ENCODE results near the gene TMEM106C.

Gene TMEM106C

GRCh38 chr12:47980779-47981495 is 17.5 kb downstream of the TMEM106C start:
- Mint-ChIP-seq H3K4me1 (no peaks in the 10 kb centered on the region), H3K9me3 (no peaks in the 10 kb centered on the region), H3K4me3 (no peak overlapping the region), H3K27me3 (peaks cover 5% of the 10 kb centered on the region), H3K27ac (no peak overlapping the region), H3K36me3 (ENCODE audit: low read depth) (no peaks in the 10 kb centered on the region)
- no peak for ATAC-seq
- no peak for DNase-seq

DNA sequence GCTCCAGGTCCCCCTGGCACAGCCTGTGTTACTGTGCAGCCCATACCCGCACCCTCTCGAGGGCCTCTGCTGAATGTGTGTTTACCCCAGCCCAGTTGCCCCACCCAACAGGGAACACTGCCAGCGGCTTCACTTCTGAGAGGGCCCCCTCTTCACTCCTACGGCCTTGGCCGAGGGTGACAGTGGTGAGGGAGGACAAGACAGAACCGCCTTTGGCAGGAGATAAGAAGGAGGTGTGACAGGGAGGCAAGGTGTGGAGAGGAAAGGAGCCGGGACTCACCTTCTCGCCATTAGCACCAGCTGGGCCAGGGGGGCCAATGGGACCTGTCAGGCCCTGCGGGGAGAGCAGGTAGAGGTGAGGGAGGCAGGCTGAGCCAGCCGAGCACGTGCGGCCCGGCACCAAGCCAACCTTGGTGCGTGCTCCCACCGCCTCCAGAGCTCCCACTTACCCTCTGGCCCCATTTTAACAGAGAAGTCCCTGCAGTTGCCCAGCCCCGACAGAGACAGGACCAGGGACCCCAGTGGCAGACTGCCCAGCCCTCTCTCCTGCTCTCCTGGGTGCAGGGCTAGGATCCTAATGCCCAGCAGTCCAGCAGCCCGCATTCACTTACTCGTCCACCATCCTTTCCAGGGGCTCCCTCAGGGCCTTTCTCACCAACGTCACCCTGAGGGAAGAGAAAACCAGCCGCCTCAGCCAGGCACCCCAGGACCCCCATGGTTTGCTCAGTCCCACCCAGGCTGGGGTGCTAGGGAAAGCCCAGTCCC is 18.3 kb downstream of the TMEM106C start:
- DNase-seq (no peak), ATAC-seq (no peak)
- H3K4me3 Mint-ChIP-seq = no peak overlapping the region
- H3K27ac Mint-ChIP-seq = no peak overlapping the region
- H3K36me3 Mint-ChIP-seq (ENCODE audit: low read depth) = no peaks in the 10 kb centered on the region
- H3K9me3 Mint-ChIP-seq = no peaks in the 10 kb centered on the region
- H3K4me1 Mint-ChIP-seq = no peaks in the 10 kb centered on the region
- H3K27me3 Mint-ChIP-seq = peaks cover 5% of the 10 kb centered on the region

DNA sequence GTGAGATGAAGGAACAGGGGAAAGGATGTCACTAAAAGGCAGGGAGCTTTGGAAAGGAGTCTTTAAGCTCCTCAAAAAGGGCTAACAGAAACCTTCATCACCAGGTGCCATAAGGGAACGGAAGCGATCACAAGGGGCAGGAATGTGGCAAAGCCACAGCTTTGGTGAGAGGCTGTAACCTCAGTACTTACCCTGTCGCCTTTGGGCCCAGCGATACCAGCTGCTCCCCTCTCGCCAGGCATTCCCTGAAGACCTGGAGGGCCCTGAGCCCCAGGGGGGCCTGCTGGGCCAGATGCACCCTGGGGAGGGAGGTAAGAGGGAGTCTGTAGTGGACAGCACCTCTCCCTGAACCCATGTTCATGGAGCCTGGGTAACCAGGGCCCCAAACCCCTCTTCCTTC is 18.9 kb downstream of the TMEM106C start:
- H3K4me1 Mint-ChIP-seq = no peaks in the 10 kb centered on the region

DNA sequence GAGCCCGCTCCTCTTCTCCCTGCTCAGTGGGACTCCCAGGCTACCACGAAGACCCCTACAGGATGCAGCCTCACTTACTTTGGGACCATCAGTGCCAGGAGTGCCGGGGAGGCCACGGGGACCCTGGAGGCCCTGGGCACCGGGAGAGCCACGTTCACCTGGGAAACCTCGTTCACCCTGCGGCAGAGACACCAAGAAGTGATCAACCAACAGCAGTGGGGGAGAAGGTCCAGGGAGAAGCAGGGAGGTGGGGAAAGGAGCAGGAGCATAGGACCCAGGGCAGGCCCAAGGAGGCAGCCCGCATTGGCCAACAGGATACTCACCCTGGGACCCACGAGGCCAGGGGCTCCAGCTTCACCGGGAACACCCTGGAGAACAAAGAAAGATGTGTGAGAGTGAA is 19.4 kb downstream of the TMEM106C start:
- H3K4me1 Mint-ChIP-seq = no peaks in the 10 kb centered on the region
- DNase-seq (no peak), ATAC-seq (no peak)
- H3K9me3 Mint-ChIP-seq = no peaks in the 10 kb centered on the region
- H3K27ac Mint-ChIP-seq = no peak overlapping the region
- peaks cover 5% of the 10 kb centered on the region for H3K27me3 Mint-ChIP-seq
- H3K36me3 Mint-ChIP-seq (ENCODE audit: low read depth) = no peaks in the 10 kb centered on the region
- no peak overlapping the region for H3K4me3 Mint-ChIP-seq

More for the DNA sequence above, 18.9 kb downstream of the TMEM106C start:
- no peaks in the 10 kb centered on the region for H3K36me3 Mint-ChIP-seq (ENCODE audit: low read depth)
- H3K9me3 Mint-ChIP-seq = no peaks in the 10 kb centered on the region
- no peak overlapping the region for H3K4me3 Mint-ChIP-seq
- no peak overlapping the region for H3K27ac Mint-ChIP-seq
- ATAC-seq = no peak
- DNase-seq = no peak
- H3K27me3 Mint-ChIP-seq = peaks cover 5% of the 10 kb centered on the region

DNA sequence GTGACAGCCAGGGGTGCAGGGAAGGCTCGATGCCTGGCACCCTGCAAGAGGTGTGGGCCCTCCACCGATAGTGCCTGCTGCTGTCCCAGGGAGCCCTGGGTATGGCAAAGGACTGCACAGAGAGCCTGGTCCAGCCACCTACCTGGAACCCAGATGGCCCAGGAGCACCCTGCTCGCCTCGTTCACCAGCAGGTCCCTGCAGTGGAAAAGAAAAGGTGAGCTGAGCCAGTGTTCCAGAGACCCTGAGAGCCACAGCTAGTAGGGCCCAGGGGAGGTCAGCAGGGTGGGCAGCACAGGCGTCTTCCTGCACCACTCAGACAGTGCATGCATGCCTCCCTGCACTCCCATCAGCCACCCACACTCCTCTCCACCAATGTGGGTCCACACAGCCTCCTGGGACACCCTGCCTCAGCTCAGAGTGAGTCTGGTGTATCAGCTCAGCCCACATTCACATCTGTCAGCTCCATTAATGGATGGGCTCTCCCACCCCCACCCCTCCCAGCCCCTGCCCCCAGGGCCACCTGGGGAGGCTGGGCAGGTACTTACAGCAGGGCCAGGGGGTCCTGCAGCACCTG is 20.2 kb downstream of the TMEM106C start:
- Mint-ChIP-seq H3K36me3 (ENCODE audit: low read depth) (no peaks in the 10 kb centered on the region), H3K9me3 (no peaks in the 10 kb centered on the region), H3K4me1 (peaks cover 3% of the 10 kb centered on the region), H3K27me3 (peaks cover 5% of the 10 kb centered on the region), H3K27ac (no peak overlapping the region), H3K4me3 (no peak overlapping the region)
- ATAC-seq (no peak), DNase-seq (no peak)

DNA sequence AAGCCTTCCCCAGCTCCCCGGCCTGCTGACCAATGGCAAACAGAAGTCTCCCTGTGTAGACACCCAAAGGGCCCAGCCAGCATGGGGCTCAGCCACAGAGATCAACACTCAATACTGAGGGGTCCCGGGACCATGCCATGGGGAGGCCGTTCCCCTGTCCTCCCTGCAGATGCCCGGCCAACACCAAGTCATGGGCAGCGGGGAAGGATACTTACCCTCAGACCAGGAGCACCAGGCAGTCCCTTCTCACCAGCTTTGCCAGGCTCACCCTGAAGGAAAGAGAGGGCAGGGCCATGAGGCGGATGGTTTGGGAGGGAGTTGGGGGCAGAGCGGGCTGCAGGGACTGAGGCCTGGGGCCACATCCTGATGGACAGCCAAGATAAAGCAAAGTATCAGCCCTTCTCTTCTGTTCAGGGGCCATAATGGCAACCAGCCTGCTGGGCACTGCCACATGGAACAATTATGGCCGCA is 21.0 kb downstream of the TMEM106C start:
- no peak overlapping the region for H3K27ac Mint-ChIP-seq
- no peaks in the 10 kb centered on the region for H3K36me3 Mint-ChIP-seq (ENCODE audit: low read depth)
- ATAC-seq = no peak
- H3K4me3 Mint-ChIP-seq = no peak overlapping the region
- H3K4me1 Mint-ChIP-seq = peaks cover 6% of the 10 kb centered on the region
- peaks cover 10% of the 10 kb centered on the region for H3K27me3 Mint-ChIP-seq
- no peak for DNase-seq
- no peaks in the 10 kb centered on the region for H3K9me3 Mint-ChIP-seq

DNA sequence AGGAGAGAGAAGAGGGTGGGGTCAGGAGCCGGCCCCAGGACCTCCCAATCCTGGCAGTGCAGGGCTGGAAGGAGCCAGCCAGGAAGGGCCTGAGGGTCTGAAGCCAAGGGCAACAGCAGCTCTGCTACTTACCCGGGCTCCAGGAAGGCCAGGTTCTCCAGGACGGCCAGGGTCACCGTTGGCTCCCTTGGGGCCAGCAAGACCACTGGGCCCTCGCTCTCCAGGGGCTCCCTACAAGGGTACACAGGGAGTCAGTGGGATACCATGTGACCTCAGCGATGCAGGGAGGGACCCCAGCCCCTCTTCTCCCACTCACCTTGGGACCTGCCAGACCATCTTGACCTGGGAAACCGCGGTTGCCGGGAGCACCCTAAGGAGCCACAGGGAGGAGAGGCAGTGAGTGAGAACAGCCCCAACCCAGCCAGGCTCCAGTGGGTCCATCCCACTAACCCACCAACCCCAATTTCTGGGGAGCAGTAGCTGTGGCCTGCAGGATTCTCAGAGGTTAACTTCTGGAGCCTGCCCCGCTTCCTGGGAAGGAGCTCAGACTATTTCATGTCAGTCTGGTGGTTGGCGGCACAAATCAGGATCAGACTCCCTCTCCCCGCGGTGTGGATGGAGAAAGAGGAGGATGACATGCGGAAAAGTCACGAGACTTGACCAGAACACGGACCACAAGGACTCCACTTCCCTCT is 22.3 kb downstream of the TMEM106C start:
- Mint-ChIP-seq H3K27ac (no peak overlapping the region), H3K27me3 (peaks cover 10% of the 10 kb centered on the region), H3K4me1 (peaks cover 20% of the 10 kb centered on the region), H3K4me3 (no peak overlapping the region), H3K36me3 (ENCODE audit: low read depth) (no peaks in the 10 kb centered on the region), H3K9me3 (no peaks in the 10 kb centered on the region)
- DNase-seq = no peak
- ATAC-seq = no peak

- H3K27ac Mint-ChIP-seq = no peak overlapping the region
- no peaks in the 10 kb centered on the region for H3K36me3 Mint-ChIP-seq (ENCODE audit: low read depth)
- H3K4me3 Mint-ChIP-seq = no peak overlapping the region
- DNase-seq = no peak
- ATAC-seq = no peak
- H3K4me1 Mint-ChIP-seq = peaks cover 25% of the 10 kb centered on the region
- H3K27me3 Mint-ChIP-seq = peaks cover 11% of the 10 kb centered on the region
- no peaks in the 10 kb centered on the region for H3K9me3 Mint-ChIP-seq
Observed at GRCh38 chr12:47986291-47986660, 22.9 kb downstream of the TMEM106C start.

GRCh38 chr12:47986832-47987231 is 23.4 kb downstream of the TMEM106C start:
- Mint-ChIP-seq H3K36me3 (ENCODE audit: low read depth) (no peaks in the 10 kb centered on the region), H3K4me3 (no peak overlapping the region), H3K9me3 (no peaks in the 10 kb centered on the region), H3K4me1 (peaks cover 26% of the 10 kb centered on the region), H3K27ac (no peak overlapping the region), H3K27me3 (peaks cover 14% of the 10 kb centered on the region)
- DNase-seq (no peak), ATAC-seq (no peak)

DNA sequence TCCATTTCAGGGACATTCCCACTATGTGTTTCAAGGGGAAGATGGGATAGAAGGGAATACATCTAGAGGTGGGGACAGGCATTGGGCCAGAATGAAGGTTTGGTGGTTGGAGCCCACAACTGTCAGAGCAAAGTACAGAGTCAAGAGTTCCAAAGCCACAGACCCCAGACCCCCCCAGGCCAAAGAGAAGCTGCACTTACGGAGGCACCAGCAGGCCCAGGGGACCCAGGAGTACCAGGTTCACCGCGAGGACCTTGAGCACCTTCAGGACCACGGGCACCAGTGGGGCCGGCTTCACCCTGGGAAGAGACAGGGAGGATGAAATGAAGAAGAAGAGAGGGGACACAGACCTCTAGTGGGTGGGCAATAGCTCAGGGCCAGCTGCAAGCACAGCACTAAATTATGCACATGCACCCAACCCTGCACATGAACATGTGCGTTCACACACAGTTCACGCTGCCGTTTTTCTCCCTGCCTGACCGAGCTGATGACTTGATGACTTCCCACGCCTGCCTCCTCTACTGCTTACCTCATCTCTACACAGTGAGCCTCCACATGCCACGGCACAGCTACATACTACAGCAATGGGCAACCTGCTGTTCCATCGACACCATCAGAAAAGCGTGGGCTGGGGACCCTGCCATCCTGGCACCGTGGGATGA is 24.1 kb downstream of the TMEM106C start:
- DNase-seq (no peak), ATAC-seq (no peak)
- no peak overlapping the region for H3K4me3 Mint-ChIP-seq
- no peaks in the 10 kb centered on the region for H3K36me3 Mint-ChIP-seq (ENCODE audit: low read depth)
- H3K9me3 Mint-ChIP-seq = no peaks in the 10 kb centered on the region
- H3K4me1 Mint-ChIP-seq = peaks cover 26% of the 10 kb centered on the region
- peaks cover 21% of the 10 kb centered on the region for H3K27me3 Mint-ChIP-seq
- no peak overlapping the region for H3K27ac Mint-ChIP-seq

DNA sequence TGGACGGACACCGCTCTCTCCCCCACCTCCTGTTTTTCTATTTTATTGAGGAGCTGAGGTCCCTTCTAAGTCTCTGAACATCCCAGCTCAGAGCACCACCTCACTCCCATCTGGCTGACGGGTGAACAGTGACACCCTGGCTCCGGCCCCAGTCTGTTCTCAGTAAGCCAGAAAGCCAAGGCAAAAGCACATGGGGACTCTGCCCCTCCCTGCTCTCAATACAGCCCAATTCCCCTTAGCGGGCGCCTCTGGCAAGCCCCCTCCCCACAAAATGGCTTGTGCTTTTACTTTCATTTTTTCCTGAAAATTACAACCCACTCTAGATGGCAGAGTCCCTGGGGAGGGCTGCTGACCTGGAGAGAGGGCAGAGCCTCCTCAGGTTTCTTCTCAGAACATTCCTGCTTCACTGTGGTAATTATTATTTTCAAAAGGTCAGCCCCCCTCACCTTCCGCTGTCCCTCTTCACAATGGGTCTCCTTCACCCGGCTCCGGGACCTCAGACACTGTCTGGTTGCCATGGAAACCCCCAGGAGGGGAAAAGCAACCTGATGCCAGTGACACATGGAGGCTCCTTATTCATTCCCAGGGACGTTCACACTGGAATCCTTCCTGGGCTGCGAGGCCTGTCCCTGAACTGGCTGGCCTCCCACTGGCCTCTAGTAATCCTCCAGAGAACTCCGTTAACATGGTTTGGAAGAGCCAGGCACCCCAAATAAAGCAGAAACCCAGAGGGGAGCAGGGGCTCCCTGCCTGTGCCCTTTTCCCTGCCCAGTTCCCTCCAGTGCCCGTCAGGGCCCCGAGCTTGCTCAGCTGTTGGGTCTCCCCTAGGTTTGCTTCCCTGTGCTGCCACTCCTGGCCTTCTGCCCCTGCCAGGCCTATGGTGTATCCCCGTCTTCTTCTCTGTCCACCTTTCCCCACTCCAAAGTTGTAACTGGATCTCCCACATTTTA is 25.0 kb downstream of the TMEM106C start:
- Mint-ChIP-seq H3K27me3 (peaks cover 20% of the 10 kb centered on the region), H3K4me3 (no peak overlapping the region), H3K36me3 (ENCODE audit: low read depth) (no peaks in the 10 kb centered on the region), H3K27ac (no peak overlapping the region), H3K4me1 (peaks cover 26% of the 10 kb centered on the region), H3K9me3 (no peaks in the 10 kb centered on the region)
- DNase-seq = no peak
- ATAC-seq = no peak

DNA sequence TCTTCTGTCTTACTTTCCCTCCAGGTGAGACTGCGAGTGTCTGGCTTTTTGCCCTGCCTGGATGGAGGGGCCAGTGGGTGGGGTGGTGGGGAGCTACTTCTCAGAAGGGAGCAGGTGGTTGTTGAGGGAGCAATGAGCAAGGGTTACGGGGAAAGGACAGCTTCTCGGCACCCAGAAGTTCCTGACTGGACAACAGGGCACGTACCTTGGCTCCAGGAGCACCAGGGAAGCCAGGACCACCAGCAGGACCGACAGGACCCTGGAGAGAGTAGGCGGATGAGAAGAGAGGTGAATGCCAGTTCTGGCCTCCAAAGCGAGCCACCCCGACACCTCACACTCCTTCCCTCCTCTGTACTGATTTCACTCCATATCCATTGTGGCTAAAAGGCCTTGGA is 25.6 kb downstream of the TMEM106C start:
- Mint-ChIP-seq H3K27ac (no peak overlapping the region), H3K9me3 (no peaks in the 10 kb centered on the region), H3K4me1 (peaks cover 26% of the 10 kb centered on the region), H3K36me3 (ENCODE audit: low read depth) (no peaks in the 10 kb centered on the region), H3K27me3 (peaks cover 24% of the 10 kb centered on the region), H3K4me3 (no peak overlapping the region)
- DNase-seq = no peak
- ATAC-seq = no peak

GRCh38 chr12:47989666-47990065 is 26.3 kb downstream of the TMEM106C start:
- H3K9me3 Mint-ChIP-seq = no peaks in the 10 kb centered on the region
- no peak overlapping the region for H3K27ac Mint-ChIP-seq
- ATAC-seq = no peak
- no peaks in the 10 kb centered on the region for H3K36me3 Mint-ChIP-seq (ENCODE audit: low read depth)
- H3K27me3 Mint-ChIP-seq = peaks cover 29% of the 10 kb centered on the region
- peaks cover 26% of the 10 kb centered on the region for H3K4me1 Mint-ChIP-seq
- H3K4me3 Mint-ChIP-seq = no peak overlapping the region
- no peak for DNase-seq

Data from activated naive CD8-positive, alpha-beta T cell treated with anti-CD3 and anti-CD28 coated beads, Interleukin-2, amount 50 U/mL, for 24 hours (primary cell).